ENCODE measurements around the gene IFT122.

- TF ChIP-seq CTCF (IDR thresholded peaks at IDR 0.05; ENCODE audit: low read length) = no peak
- TF ChIP-seq EZH2 (IDR thresholded peaks at IDR 0.05; ENCODE audit: borderline replicate concordance, low read length) = no peak
These were observed 79.4 kb downstream of the IFT122 start for GRCh38 chr3:129519449-129519848.
